Fibroblast of the aortic adventitia (primary cell): ENCODE data around the gene PARP1. TPM values are rescaled to one million over a fixed set of nuclear protein-coding genes. Genes with fewer than 3 reads are reported as not detected.

Experiments used
- DNase-seq: peaks from one replicate; pipeline ENCODE4 v3.0.0-alpha.2; 2010; ENCODE audit warnings: low read depth
- H3K4me3 ChIP-seq: 2 replicates; pipeline ENCODE4 v1.5.1; 2011; ENCODE audit warnings: low read depth, mild to moderate bottlenecking, control low read depth, low read length, moderate library complexity
- total RNA-seq: library from RNA; depleted of rRNA; stranded (reverse); fragments of >200 nt; gene quantifications from 2 replicates; pipeline ENCODE4 v1.2.3, GENCODE V29; 2012; ENCODE audit warnings: low replicate concordance
- TF ChIP-seq, protein P1 (sequence below): IDR thresholded peaks from 2 replicates; pipeline ENCODE4 v1.5.1; 2011; ENCODE audit warnings: mild to moderate bottlenecking, low read length, control low read depth, inconsistent platforms; ENCODE audit not compliant: insufficient read depth

The PARP1 gene
- total RNA-seq, 1 donor = 67.8 TPM

DNA sequence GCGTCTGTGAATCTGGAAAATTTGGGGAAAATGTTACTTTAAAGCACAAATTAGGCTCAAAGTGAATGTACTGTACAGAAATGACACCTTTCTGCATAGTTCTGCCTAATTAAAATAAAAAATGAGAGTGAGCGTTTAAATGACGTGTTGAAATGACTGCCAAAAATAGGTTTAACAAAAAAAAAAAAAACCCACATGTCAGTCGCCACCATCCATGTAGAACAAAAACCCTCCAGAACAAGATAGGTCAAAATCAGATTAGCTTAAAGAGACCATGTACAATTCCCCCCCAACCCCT lies 745 bp downstream of the PARP1 start:
- TF ChIP-seq, protein P1, sequence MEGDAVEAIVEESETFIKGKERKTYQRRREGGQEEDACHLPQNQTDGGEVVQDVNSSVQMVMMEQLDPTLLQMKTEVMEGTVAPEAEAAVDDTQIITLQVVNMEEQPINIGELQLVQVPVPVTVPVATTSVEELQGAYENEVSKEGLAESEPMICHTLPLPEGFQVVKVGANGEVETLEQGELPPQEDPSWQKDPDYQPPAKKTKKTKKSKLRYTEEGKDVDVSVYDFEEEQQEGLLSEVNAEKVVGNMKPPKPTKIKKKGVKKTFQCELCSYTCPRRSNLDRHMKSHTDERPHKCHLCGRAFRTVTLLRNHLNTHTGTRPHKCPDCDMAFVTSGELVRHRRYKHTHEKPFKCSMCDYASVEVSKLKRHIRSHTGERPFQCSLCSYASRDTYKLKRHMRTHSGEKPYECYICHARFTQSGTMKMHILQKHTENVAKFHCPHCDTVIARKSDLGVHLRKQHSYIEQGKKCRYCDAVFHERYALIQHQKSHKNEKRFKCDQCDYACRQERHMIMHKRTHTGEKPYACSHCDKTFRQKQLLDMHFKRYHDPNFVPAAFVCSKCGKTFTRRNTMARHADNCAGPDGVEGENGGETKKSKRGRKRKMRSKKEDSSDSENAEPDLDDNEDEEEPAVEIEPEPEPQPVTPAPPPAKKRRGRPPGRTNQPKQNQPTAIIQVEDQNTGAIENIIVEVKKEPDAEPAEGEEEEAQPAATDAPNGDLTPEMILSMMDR = no peak
- no peak for DNase-seq

DNA sequence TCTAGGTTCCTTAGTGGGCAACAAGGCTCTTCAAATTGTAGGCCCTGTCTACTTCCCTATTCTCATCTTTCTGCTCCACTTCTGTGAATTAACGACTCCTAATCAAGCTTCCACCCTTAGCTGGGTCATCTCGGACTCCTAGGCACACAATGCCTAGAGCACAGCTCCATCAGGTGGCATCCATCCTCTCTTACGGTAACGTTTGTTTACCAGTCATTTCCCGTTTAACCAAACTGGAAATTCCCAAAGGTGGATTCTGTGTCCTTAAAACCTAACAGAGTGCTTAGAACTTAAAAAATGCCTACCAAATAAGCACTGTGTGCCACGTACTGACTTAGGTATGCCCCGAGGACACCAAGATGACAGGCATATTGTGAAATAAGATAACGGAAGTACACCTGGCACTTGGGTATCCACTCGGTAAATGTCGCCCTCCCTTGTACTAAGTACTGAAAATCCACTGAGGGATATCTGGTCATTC lies 1.5 kb downstream of the PARP1 start:
- peak; percentile 16 for DNase-seq

More for the DNA sequence above, 745 bp downstream of the PARP1 start:
- H3K4me3 ChIP-seq = peak overlapping the region; percentile 78

DNA sequence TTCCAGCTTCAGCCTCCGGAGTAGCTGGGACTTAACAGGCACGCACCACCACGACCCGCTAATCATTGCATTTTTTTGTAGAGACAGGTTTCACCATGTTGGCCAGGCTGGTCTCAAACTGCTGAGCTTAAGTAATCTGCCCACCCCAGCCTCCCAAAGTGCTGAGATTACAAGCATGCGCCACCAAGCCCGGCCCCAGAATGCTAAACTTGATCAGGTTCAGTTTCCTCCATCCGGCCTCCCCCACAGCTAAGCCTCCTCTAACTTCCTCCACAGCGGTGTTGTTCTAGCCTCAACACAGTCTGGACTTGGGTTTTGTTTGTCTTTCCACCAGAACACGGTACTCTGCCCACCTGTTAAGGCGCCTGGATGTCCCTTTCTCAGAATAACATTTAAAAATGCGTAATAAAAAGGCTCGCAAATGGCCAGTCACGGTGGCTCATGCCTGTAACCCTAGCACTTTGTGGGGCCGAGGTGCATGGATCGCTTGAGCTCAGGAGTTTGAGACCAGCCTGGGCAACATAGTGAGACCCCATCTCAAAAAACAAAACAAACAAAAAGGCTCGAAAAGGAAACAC lies 2.4 kb downstream of the PARP1 start:
- peak overlapping the region; percentile 10 for H3K4me3 ChIP-seq
- no peak for DNase-seq
- TF ChIP-seq, protein P1 = no peak

More for the DNA sequence above, 1.5 kb downstream of the PARP1 start:
- TF ChIP-seq, protein P1 = no peak
- H3K4me3 ChIP-seq = peak overlapping the region; percentile 78

DNA sequence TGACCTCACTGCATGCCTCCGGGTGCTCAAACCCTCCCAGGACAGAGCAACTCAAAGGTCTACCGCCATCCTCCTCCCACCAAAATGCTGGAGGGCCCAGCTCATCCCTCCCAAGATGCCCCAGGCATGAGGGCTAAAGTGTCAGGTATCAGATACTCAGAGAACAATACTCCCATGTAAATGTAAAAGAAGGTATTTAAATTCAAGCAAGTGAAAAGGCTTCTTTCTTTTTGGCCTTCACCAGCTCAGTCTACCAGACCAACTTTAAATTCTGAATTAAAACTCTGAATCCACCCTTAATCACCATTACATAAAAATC lies 3.0 kb downstream of the PARP1 start:
- DNase-seq = no peak
- no peak overlapping the region for H3K4me3 ChIP-seq
- TF ChIP-seq, protein P1 = no peak

DNA sequence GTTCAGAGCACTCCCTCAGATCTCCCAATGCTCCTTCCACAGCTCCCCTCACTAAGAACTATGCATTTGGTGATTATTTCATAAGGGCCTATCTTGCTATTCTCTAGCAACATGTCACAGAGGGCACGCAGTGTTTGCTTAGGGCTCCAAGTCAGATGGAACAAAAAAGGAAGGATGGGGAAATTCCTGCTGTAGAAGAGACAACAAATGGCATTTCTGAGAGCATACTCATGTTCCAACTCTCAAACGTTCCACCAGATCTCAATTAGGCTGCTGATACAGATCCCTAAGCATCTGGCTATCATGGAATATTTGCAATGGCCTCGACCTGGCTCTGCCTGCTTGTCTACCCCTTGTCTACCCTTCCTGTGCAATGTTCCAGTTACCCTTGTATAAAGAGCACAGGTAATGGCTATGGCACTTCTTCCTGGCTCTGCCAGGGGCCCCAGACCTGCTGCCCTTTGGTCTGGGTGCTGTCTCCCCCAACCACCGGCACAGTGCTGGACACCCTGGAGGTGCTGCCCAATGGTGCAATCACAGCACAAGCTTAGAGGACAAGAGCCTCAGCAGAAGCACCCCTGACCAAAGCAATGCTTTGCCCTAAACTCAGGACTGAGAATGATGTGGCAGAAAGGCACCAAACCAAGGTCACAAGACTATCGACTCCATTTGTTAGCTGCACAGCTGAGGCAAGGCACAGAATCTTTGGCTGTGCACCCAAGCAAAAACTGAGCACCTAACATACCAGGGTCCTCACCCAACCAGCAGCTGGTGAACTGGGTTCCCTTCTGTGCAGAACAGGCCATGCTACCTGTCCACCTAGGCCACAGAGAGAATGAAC lies 3.6 kb downstream of the PARP1 start:
- no peak overlapping the region for H3K4me3 ChIP-seq
- TF ChIP-seq, protein P1 = no peak
- DNase-seq = peak; percentile 16

DNA sequence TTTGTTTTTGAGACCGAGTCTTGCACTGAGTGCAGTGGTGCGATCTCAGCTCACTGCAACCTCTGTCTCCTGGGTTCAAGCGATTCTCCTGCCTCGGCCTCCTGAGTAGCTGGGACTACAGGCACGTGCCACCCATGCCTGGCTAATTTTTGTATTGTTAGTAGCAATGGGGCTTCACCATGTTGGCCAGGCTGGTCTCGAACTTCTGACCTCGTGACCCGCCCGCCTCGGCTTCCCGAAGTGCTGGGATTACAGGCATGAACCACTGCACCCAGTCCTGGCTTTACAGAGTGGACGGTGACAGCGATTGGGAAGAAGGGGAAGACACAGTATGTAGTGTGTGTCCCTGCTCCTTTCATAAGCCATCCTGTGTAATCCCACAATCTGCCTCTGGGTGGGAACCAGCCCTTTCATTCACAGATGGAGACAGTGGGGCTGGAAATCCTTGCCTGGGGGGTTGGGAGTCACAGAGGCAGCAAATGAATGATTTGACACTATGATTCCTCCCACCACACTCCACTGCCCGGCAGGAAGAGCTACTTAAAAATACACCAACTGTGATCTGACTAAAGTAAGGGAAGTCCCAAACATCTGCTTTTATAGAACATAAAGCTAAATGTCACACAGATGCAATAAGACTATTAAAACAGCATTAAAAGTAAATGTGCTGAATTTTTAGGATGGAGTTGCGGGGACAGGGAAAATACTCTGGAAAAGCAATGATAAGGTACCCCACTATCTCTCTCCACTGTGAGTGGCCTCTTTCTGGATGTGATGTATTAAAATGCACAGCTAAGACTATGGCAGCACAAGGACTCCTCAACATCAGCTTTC lies 4.5 kb downstream of the PARP1 start:
- no peak overlapping the region for H3K4me3 ChIP-seq
- TF ChIP-seq, protein P1 = peak; percentile 46
- DNase-seq = no peak
